ENCODE data around the gene FAM83E.

DNA sequence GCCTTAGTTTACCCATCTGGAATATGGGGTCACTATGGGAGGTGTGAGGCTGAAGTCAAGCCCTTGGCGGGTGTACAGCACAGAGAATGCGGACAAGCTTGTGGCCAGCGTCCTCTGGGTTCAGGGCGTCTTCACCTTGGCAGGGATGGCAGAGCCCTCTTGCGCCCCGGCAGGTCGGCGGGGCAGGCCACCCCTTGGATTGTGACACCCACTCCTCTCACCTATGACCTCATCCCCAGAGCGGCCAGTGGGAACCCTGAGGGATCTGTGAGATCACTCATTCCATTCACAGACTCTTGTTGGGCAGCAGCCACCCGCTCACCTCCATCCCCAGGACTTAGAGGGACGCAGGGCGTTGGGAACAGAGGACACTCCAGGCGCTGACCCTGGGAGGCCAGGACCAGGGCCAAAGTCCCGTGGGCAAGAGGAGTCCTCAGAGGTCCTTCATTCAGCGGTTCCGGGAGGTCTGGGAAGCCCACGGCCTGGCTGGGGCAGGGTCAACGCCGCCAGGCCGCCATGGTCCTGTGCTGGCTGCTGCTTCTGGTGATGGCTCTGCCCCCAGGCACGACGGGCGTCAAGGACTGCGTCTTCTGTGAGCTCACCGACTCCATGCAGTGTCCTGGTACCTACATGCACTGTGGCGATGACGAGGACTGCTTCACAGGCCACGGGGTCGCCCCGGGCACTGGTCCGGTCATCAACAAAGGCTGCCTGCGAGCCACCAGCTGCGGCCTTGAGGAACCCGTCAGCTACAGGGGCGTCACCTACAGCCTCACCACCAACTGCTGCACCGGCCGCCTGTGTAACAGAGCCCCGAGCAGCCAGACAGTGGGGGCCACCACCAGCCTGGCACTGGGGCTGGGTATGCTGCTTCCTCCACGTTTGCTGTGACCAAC, 8.2 kb downstream of the FAM83E start, which contains the start of gene SPACA4:
- TF ChIP-seq GATA2 (IDR thresholded peaks at IDR 0.05; ENCODE audit: low read depth, low read length) (no peak), GATA3 (IDR thresholded peaks at IDR 0.05; ENCODE audit: low read depth, low read length) (no peak)
